NK-92 (cell line): ENCODE data around the gene GMEB1.
"Not testable (repeated sequence)": the region's sequence is repeated elsewhere in the genome, so short reads cannot be mapped to it uniquely, and the experiment has no call there.

ENCODE experiments used
- DNase-seq: peaks from one replicate; lab custom pipeline; 2025; ENCODE audit not compliant: unreplicated experiment; lab: John Stamatoyannopoulos, UW

The GMEB1 gene

DNA sequence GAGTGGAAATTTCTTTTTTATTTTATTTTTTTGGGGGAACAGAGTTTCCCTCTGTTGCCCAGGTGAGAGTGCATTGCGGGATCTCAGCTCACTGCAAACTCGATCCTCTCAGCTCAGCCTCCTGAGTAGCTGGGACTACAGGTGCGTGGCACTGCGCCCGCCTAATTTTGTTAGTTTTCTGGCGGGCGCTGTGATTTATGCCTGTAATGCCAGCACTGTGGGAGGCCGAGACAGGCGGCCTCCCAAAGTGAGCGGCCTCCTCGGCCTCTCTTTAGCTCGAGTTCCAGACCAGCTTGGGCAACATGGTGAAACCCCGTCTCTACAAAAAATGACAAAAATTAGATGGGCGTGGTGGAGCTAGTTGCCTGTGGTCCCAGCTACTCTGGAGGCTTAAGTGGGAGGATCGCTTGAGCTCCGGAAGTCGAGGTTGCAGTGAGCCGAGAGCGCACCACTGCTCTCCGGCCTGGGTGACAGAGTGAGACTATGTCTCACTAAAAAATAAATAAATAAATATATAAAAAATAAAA is 2.7 kb downstream of the GMEB1 start:
- no peak for DNase-seq

DNA sequence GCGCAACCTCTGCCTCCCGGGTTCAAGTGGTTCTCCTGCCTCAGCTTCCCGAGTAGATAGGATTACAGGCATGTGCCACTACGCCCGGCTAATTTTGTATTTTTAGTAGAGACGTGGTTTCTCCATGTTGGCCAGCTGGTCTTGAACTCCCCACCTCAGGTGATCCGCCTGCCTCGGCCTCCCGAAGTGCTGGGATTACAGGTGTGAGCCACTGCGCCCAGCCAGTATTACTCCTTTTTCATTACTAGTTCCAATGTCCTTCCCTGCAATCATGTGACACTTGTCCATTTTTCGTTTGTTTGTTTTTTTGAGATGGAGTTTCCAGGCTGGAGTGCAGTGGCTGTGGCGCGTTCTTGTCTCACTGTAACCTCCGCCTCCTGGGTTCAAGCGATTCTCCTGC is 4.4 kb downstream of the GMEB1 start:
- not testable (repeated sequence) for DNase-seq

DNA sequence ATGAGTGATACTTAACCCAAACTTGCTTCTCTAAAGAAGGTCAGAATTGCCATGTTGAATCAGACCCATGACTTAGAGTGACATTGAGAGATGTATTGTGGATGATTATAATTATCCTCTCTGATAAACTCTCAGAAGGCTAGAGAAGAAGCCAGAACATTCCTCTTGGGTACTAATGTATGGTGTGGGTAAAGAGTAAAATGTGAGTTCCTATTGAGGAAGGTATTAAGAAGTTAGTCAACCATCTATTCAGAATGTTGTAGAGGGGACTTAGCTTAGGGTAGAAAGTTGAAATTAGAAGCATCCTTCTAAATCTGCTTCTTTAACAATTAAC is 7.3 kb downstream of the GMEB1 start:
- DNase-seq: no peak

DNA sequence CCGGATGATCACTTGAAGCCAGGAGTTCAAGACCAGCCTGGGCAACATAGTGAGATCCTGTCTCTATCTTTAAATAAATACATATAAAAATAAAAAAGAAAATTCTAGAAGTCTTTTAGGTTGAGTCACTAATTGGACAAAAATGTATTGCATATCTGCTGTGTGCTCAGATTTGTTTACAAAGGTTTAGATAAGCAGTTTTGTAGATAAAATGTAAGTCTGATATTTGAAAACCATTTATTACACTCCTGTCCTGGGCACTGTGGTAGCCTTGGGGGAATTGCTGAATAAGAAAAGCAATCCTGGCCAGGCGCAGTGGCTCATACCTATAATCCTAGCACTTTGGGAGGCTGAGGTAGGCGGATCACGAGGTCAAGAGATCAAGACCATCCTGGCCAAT is 11.6 kb downstream of the GMEB1 start:
- DNase-seq: no peak

DNA sequence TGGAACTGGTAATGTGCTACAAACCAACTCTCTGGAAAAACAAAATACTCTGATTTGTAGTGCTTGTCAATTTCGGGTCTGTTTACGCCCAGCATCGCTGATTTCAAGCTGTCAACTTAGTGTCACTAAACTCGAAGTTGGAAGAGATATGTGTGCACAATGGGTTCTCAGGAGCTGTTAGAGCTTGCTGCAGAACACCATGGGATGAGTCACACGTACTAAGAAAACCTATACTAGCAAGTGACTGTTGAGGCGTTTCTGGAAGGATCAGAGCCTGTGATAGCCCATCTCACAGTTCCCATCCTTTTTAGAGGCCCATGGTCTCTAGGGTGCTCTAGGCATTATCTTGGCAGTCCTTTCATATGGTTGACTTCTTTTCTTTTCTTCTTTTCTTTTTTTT is 14.3 kb downstream of the GMEB1 start:
- no peak for DNase-seq

DNA sequence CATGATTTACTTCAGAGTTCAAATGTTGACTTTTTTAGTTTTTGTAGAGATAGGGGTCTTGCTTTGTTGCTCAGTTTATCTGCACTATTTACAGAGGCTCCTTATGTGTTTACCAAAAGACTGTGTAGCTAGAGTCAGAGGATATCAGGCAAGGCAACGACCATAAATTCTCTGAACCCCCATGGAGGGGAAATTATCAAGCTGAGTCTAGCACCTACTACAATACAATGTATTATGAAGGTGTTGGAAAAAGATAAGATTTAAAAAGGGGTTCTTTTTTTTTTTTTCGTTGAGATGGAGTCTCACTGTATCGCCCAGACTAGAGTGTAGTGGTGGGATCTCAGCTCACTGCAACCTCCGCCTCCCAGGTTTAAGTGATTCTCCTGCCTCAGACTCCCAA is 16.4 kb downstream of the GMEB1 start:
- no peak for DNase-seq

DNA sequence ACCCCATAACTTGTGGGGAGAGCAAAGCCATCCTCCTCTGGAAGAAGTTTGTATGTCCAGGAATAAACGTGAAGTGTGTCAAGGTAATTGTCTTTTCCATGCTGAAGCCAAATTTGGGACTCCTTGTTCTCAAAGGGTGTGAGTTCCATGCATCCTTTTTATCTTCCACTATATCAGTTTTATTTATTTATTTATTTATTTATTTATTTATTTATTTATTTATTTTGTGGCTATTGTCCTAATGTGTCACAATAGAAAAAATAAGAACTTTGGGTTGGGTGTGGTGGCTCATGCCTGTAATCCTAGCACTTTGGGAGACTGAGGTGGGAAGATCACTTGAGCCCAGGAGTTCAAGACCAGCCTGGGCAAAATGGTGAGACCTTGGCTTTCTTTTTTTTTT is 23.0 kb downstream of the GMEB1 start:
- DNase-seq: not testable (repeated sequence)

DNA sequence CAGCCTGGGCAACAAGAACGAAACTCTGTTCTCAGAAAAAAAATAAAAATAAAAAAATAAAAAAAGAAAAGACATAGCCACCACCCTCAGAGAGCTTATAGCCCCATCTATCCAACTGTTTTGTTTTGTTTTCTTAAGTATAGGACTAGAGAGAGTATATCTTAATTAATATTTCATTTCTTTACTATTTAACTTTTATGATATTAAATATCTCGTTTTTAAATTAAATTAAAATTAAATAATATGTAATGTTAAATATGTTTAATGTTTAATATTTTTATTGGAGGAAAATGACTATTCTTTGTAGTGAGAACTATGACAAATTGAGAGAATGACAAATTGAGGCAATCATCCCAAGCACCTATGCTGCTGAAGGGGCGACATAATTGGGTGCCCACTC is 35.0 kb downstream of the GMEB1 start:
- DNase-seq: no peak

DNA sequence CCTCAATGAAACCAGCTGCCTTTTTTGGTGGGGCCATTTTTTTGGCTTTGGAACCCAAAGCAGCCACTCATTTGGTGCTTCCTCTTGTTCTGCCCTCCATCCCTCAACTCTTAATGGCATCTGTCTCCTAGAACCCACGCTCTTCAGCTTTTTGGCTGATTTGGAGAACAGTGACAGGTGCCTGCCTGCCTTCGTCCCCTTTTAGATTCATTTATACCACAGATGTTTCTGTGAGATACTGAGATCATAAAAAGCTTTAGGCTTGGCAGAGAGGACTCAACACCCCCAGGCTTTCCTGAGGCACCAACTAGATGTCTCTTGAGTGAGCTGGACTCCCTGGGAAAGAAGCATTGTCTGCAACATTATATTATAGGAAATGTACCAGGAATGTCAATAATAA is 47.8 kb downstream of the GMEB1 start:
- no peak for DNase-seq

DNA sequence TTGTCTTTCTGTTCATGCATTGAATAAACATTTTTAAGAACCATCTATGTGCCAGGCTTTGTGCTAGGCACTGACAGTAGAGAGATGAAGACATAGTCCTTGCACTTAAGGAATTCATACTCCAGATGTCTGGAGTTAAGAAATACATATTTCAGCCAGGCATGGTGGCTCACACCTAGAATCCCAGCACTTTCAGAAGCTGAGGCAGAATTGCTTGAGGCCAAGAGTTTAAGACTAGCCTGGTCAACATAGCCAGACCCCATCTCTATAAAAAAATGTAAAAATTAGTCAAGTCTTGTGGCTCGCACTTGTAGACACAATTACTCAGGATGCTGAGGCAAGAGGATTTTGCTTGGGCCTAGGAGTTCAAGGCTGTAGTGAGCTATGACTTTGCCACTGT is 49.6 kb downstream of the GMEB1 start:
- DNase-seq: no peak

DNA sequence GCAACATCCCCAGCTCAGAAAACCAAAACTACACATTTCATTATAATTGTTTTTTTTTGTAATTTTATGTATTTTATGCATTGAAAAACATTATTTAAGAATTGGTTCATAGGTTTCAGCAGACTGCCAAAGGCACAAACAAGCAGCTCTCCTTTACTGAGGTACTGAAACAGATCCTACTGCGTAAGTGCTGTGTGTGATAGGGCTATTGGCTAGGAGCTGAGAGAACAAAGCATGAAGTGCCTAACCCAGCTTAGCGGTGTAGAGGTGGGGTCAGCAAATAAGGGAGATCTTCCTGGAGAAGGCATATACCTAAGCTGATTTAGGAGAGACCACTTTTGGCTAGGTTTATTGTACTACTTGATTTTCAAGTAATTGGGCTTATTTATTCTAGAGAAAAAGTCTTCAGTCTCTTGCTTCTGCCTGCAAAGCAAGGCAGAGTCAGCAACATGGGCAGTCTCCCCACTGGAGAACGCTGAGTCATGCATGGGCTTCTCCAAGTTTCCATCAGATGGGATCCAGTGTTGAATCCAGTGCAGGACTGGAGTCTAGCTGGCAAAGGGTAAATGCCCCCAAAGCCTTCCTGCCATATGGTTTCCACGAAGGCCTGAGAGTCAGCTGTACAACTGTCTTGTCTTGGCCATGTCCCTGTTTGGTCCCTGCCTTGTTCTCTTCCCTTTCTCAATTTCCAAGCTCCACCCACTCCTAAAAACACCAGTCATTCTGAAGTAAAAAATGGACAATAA is 50.2 kb downstream of the GMEB1 start:
- no peak for DNase-seq

DNA sequence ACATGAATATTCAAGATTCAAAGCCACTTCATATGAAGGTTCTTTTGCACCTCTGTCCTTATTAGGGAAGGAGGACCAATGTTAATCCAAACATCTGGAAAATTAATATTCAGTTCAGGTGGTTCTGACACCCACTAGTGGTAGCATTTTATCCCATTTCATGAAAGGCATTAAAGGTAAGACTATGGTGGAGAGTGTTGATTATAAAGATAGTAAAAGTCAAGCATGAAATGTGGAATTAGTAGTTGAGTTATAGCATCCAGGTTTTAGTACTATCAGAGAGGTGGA is 50.7 kb downstream of the GMEB1 start:
- no peak for DNase-seq

DNA sequence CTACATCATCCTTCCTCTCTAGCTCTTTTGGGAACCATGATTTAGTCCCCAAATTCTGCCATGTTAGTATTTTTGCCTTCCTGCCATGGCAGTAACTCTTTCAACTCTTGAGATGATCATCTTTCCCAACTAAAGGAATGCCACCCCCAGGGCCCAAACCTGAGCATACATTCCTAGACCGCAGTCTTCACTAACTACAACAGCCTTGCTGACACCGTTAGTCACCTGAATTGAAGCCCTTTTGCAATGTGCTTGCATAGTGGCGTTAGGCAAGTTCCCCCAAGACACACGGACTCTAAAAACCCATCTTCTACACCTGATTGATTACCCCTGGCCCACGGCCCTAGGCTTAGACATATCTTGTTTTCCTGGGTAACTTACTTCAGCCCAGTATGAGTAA is 51.8 kb downstream of the GMEB1 start:
- no peak for DNase-seq

DNA sequence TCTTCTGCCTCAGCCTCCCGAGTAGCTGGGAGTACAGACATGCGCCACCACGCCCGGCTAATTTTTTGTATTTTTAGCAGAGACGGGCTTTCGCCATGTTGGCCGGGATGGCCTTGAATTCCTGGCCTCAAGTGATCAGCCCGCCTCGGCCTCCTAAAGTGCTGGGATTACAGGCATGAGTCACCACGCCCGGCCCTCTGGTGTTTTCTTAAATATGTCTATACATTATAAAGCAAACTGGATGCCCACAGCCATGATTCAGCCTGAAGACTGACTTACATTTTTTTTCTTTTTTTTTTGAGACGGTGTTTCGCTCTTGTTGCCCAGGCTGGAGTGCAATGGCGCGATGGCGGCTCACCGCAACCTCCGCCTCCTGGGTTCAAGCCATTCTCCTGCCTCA is 53.3 kb downstream of the GMEB1 start:
- DNase-seq: not testable (repeated sequence)

DNA sequence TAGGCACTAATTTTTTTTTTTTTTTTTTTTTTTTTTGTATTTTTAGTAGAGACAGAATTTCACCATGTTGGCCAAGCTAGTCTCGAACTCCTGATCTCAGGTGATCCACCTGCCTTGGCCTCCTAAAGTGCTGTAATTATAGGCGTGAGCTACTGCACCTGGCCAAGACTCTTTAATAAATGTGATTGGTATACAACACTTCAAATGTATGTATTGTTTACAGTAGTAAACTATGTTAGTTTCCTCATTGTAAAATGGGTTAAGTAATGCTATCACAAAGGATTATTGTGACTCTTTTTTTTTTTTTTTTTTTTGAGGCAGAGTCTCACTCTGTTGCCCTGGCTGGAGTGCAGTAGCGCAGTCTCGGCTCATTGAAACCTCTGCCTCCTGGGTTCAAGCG is 56.8 kb downstream of the GMEB1 start:
- DNase-seq: not testable (repeated sequence)

DNA sequence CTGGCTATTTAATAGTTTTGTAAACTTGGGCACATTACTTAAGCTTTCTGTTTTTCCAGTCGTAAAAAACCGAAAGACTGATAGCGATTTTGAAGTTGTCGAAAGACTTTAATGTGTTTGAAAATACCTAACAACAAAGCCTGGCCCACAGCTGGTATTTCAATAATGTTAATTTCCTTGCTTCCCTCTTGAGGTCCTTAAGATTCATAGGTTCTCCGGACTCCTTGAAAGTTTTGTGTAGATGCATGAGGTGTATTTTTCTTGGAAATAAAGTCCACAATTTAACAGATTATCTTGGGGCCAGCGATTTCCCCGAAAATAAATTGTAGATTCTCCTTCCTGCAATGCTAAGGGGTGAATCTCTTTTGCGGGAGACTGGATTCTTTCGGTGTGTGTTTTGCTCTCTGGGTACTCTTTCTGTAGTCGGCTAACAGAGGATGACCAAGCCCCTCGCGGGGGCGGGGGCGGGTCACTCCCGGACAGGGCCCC is 67.4 kb downstream of the GMEB1 start:
- no peak for DNase-seq

DNA sequence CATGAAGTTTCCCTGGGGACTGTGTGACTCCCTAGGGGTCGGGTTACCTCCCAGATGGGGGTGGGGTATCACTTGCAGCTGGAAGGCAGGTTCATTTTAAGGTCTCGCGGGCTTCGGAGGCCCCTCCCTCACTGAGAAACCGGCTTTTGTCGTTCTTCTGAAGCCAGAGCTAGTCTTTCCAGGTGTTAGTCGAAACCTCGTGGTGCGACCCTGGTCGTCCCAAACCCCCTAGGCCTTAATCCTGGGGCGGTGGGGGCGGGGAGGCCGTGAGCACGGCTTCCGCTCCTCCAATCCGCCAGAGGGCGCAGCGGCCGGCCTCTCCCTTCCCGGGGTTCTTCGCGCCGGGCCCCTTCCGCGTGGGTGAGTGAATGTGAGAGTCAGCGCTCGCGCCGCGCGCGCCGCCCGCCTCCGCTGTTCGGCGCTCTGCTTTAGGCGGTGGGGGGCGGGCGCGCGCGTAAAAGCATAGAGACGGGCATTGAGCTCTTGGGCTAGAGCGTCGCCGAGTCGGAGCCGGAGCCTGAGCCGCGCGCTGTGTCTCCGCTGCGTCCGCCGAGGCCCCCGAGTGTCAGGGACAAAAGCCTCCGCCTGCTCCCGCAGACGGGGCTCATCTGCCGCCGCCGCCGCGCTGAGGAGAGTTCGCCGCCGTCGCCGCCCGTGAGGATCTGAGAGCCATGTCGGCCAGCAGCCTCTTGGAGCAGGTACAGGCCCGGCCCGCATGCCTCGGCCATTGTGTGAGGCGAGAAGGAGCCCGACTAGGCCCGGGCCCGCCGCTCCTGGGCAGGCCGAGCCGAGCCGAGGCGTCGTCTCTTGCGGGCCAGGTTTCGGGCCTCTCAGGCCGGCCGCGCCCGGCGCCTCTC is 68.1 kb downstream of the GMEB1 start, which contains the start of gene YTHDF2:
Gene YTHDF2 (plus strand): TSS at position 491 of the 857 bp plus-strand sequence. CDS start 181 bp downstream, at position 672.
- peak; percentile 76 for DNase-seq

DNA sequence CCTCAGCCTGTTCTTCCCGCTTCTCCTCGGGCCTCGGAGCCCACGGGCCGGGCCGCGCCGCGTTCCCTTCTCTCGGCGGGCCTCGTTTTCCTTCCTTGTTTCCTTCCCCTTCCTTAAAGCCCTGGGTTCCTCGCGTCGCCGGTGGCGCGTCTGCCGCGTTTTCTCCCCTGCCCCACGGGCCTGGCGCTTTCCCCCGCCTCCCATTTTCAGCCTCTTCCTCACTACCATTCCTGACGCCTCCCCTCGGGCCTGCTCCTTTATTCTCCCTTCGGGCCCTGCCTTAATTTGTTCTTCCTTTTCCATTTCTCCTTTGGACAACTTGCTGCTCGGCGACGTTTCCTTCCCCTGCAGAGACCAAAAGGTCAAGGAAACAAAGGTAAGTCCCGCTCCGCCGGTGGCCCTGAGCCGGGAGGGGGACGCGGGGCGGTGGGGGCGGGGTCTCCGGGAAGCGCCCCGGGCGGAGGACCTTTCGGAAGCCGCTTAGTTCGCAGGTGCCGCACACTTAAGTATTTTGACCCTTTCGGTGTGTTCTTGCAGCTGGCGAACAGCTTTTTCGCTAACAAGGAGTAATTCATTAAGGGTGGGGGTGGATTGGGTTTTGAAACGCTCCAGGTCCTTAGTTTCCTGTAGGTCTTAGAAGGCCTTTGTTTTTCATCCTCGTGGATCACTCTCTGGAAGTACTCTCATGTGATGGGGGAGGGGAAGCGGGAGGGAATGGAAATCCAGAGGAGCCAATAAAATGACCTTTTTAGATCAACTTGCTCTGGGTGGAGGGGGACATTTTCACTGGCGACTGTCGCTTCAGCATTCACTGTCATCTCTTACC is 68.9 kb downstream of the GMEB1 start:
- no peak for DNase-seq

DNA sequence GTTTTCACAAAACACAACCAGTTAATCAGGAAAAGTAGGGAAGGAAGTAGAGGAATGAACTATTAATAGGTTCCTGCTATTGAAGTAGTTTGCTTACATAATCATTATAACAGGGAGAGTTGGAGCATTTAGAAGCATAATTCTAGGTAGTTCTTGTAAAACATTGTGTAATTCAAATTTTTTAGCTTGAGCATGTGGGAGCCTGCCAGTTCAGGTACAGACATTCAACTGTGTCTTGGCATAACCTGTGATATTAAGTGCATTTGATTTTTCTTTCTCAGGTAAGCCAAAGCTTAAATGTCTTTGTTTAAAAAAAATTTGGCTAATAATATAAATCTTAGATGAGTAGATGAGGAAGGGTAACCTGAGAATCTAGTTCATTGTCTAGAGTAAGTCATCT is 71.5 kb downstream of the GMEB1 start:
- DNase-seq: no peak

DNA sequence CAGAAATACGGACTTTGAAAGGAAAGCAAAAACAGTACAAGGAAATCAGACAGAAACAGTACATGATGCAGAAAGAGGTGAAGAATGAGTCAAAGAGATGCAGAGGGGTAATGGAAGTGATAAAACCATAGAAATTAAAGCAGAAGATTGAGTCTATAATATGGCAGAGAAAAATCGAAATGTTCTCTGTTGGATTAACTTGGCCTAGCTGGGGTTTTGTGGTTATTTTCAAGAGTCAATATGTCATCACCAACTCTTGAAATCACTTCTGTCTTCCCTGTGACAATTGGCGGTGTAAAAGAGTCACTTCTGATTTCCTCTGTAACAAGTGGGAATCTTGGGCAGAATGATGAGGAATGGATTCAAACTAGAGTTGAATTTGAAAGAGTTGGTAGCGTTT is 75.6 kb downstream of the GMEB1 start:
- no peak for DNase-seq

DNA sequence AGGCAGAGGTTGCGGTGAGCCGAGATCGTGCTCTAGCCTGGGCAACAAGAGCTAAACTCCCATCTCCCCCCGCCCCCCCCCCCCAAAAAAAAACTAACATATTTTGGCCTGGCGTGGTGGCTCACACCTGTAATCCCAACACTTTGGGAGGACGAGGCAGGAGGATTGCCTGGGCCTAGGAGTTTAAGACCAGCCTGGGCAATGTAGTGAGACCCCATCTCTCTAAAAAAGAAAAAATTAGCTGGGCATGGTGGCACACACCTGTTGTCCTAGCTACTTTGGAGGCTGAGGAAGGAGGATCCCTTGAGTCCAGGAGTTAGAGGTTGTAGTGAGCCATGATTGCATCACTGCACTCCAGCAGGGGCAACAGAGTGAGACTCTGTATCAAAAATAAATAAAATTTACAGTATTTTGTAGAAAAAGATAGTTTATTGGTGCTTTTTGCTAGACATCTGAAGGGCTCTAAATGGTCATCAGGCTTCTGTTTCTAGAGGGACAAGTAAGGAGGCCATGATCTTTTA is 77.1 kb downstream of the GMEB1 start:
- DNase-seq: no peak
